Fibroblast of lung (primary cell): Measurements from ENCODE around the gene PTPRN. TPM values are rescaled to one million over a fixed set of nuclear protein-coding genes. Genes with fewer than 3 reads are reported as not detected.

Experiments
- DNase-seq, 2 donors: peaks; one replicate each; pipeline versions ENCODE4 v3.0.0 to v3.0.0-alpha.2; 2010; ENCODE audit warnings: low read depth in 2 of 2
- H2AFZ ChIP-seq: 2 replicates; pipeline ENCODE4 v1.5.1; 2012; ENCODE audit warnings: low read length, control low read depth, inconsistent platforms
- H3K27ac ChIP-seq: 2 replicates; pipeline ENCODE4 v1.5.1; 2011; ENCODE audit warnings: low read length, control low read depth; ENCODE audit not compliant: insufficient read depth
- H3K27me3 ChIP-seq: 2 replicates; pipeline ENCODE4 v1.5.1; 2011; ENCODE audit warnings: mild to moderate bottlenecking, low read length; ENCODE audit not compliant: control insufficient read depth, insufficient read depth
- H3K36me3 ChIP-seq: 2 replicates; pipeline ENCODE4 v1.5.1; 2011; ENCODE audit warnings: low read length; ENCODE audit not compliant: control insufficient read depth, insufficient read depth
- H3K4me1 ChIP-seq: 2 replicates; pipeline ENCODE4 v1.5.1; 2011; ENCODE audit warnings: low read length; ENCODE audit not compliant: control insufficient read depth, insufficient read depth; ENCODE audit errors: extremely low read depth
- H3K4me2 ChIP-seq: 2 replicates; pipeline ENCODE4 v1.5.1; 2011; ENCODE audit warnings: low read length, control low read depth; ENCODE audit not compliant: insufficient read depth; ENCODE audit errors: extremely low read depth
- H3K4me3 ChIP-seq, 4 experiments: fragments of 200-600 bp in 1 of 4; sonication (generic) in 1 of 4; replicated peaks in 1 of 4; 2 replicates each; pipeline ENCODE4 v1.5.1; 2011 to 2016; ENCODE audit warnings: low read length in 4 of 4, low read depth in 3 of 4, mild to moderate bottlenecking in 3 of 4, control low read depth in 2 of 4, inconsistent platforms in 1 of 4, mixed read lengths in 1 of 4; ENCODE audit not compliant: insufficient read depth in 1 of 4; ENCODE audit errors: control extremely low read depth in 1 of 4
- H3K79me2 ChIP-seq: 2 replicates; pipeline ENCODE4 v1.5.1; 2012; ENCODE audit warnings: mild to moderate bottlenecking, low read length, inconsistent platforms; ENCODE audit not compliant: control insufficient read depth, insufficient read depth
- H3K9ac ChIP-seq: 2 replicates; pipeline ENCODE4 v1.5.1; 2011; ENCODE audit warnings: mild to moderate bottlenecking, low read length, control low read depth; ENCODE audit not compliant: insufficient read depth
- H3K9me3 ChIP-seq: 2 replicates; pipeline ENCODE4 v1.5.1; 2012; ENCODE audit warnings: low read depth, low read length; ENCODE audit not compliant: control insufficient read depth, insufficient read depth
- H4K20me1 ChIP-seq: 2 replicates; pipeline ENCODE4 v1.5.1; 2011; ENCODE audit warnings: low read length; ENCODE audit not compliant: control insufficient read depth, insufficient read depth; ENCODE audit errors: extremely low read depth
- CTCF ChIP-seq, 2 donors: IDR thresholded peaks in 1 of 2; conservative IDR thresholded peaks in 1 of 2; 1 replicate in 1 of 2; 2 replicates in 1 of 2; pipeline ENCODE4 v1.5.1; 2011 to 2012; ENCODE audit warnings: low read length in 2 of 2, control low read depth in 1 of 2, inconsistent platforms in 1 of 2, low read depth in 1 of 2, mild to moderate bottlenecking in 1 of 2
- EZH2 ChIP-seq: IDR thresholded peaks from 2 replicates; pipeline ENCODE4 v1.5.1; 2012; ENCODE audit warnings: low read length, control low read depth, mild to moderate bottlenecking; ENCODE audit errors: missing control alignments
- polyA plus RNA-seq, 2 donors: library from polyadenylated mRNA; depleted of rRNA in 1 of 2; stranded (reverse) in 1 of 2; unstranded in 1 of 2; fragments of >200 nt; gene quantifications; 2 replicates each; pipeline ENCODE4 v1.2.1, GENCODE V29; 2011 to 2012; ENCODE audit warnings: missing spikeins in 1 of 2
- total RNA-seq: library from RNA; depleted of rRNA; stranded (reverse); fragments of >200 nt; gene quantifications from 2 replicates; pipeline ENCODE4 v1.2.1, GENCODE V29; 2014

Gene PTPRN
- total and polyA plus RNA-seq, 2 donors (not counting 1 experiment from before 2014, with no cell fraction given), result 0.28 to 3.5 TPM

GRCh38 chr2:219296142-219296541 is 13.1 kb downstream of the PTPRN start:
- Histone ChIP-seq H3K9me3 (no peaks in the 10 kb centered on the region), H2AFZ (no peak overlapping the region), H3K79me2 (no peaks in the 10 kb centered on the region), H4K20me1 (no peaks in the 10 kb centered on the region), H3K9ac (no peak overlapping the region), H3K4me3 (no peak overlapping the region), H3K36me3 (no peaks in the 10 kb centered on the region), H3K4me2 (no peak overlapping the region), H3K4me1 (peaks cover 3% of the 10 kb centered on the region), H3K27ac (no peak overlapping the region), H3K27me3 (peaks cover 9% of the 10 kb centered on the region)
- DNase-seq, result no peak
- TF ChIP-seq CTCF (conservative IDR thresholded peaks at IDR 0.05 in 1 of 2, IDR thresholded peaks at IDR 0.05 in 1 of 2; ENCODE audit: low read depth in 1 of 2, low read length in 2 of 2) (no peak), EZH2 (no peak)

GRCh38 chr2:219294356-219295351 is 14.5 kb downstream of the PTPRN start:
- H3K36me3 ChIP-seq, result no peaks in the 10 kb centered on the region
- no peaks in the 10 kb centered on the region for H4K20me1 ChIP-seq
- H3K9ac ChIP-seq, result peak overlapping the region; percentile 56
- peak; percentile 61 to 77 for DNase-seq
- peaks cover 5% of the 10 kb centered on the region for H3K4me1 ChIP-seq
- TF ChIP-seq CTCF (conservative IDR thresholded peaks at IDR 0.05 in 1 of 2, IDR thresholded peaks at IDR 0.05 in 1 of 2; ENCODE audit: low read depth in 1 of 2, low read length in 2 of 2) (peak; percentile 81 to 92), EZH2 (no peak)
- H3K9me3 ChIP-seq, result no peaks in the 10 kb centered on the region
- H3K4me3 ChIP-seq, result peak overlapping the region; percentile 27 to 58 (median 37)
- H3K27ac ChIP-seq, result peak overlapping the region; percentile 19
- H3K27me3 ChIP-seq, result no peaks in the 10 kb centered on the region
- peak overlapping the region; percentile 73 for H2AFZ ChIP-seq
- no peaks in the 10 kb centered on the region for H3K79me2 ChIP-seq
- peak overlapping the region; percentile 73 for H3K4me2 ChIP-seq

- Histone ChIP-seq H4K20me1 (no peaks in the 10 kb centered on the region), H3K9ac (no peak overlapping the region), H3K9me3 (no peaks in the 10 kb centered on the region), H3K4me1 (peaks cover 8% of the 10 kb centered on the region), H3K79me2 (no peaks in the 10 kb centered on the region), H3K36me3 (no peaks in the 10 kb centered on the region), H3K27me3 (no peaks in the 10 kb centered on the region), H3K27ac (no peak overlapping the region), H2AFZ (no peak overlapping the region), H3K4me2 (no peak overlapping the region), H3K4me3 (no peak overlapping the region)
- no peak for DNase-seq
- TF ChIP-seq CTCF (conservative IDR thresholded peaks at IDR 0.05 in 1 of 2, IDR thresholded peaks at IDR 0.05 in 1 of 2; ENCODE audit: low read depth in 1 of 2, low read length in 2 of 2), result no peak
- TF ChIP-seq EZH2, result no peak
Observed at GRCh38 chr2:219293736-219294231, 15.4 kb downstream of the PTPRN start.
